DND-41 (cell line): Measurements from ENCODE around the gene MGST2.

Experiments used
- ATAC-seq: fragments of 200-7000 bp; cut with Tn5 transposase; 3 replicates; pipeline ENCODE4 v1.9.1; 2021; ENCODE audit warnings: low read depth; ENCODE audit not compliant: insufficient read depth
- DNase-seq: peaks from one replicate; pipeline ENCODE4 v3.0.0-alpha.2; 2020
- H2AFZ ChIP-seq: 2 replicates; pipeline ENCODE4 v1.6.0; 2012; ENCODE audit warnings: low read depth, low read length
- H3K27ac ChIP-seq: 2 replicates; pipeline ENCODE4 v1.5.1; 2012; ENCODE audit warnings: low read length, inconsistent platforms
- H3K27me3 ChIP-seq: fragments of 200-600 bp; sonication (generic); 2 replicates; pipeline ENCODE4 v1.6.0; 2012; ENCODE audit warnings: low read length, mild to moderate bottlenecking, inconsistent platforms; ENCODE audit not compliant: insufficient read depth, poor library complexity
- H3K36me3 ChIP-seq: 2 replicates; pipeline ENCODE4 v1.5.1; 2012; ENCODE audit warnings: low read length, inconsistent platforms; ENCODE audit not compliant: insufficient read depth
- H3K4me1 ChIP-seq: 2 replicates; pipeline ENCODE4 v1.5.1; 2012; ENCODE audit warnings: mild to moderate bottlenecking, low read length; ENCODE audit not compliant: insufficient read depth
- H3K4me2 ChIP-seq: 2 replicates; pipeline ENCODE4 v1.6.0; 2012; ENCODE audit warnings: mild to moderate bottlenecking, moderate library complexity, low read length, inconsistent platforms; ENCODE audit not compliant: insufficient read depth
- H3K4me3 ChIP-seq, 2 experiments: fragments of 200-600 bp in 1 of 2; shearing (Covaris generic) in 1 of 2; 2 replicates each; pipeline ENCODE4 v1.5.1; 2012 to 2016; ENCODE audit warnings: inconsistent platforms in 2 of 2, low read length in 2 of 2, mild to moderate bottlenecking in 2 of 2, low read depth in 1 of 2, moderate library complexity in 1 of 2
- H3K79me2 ChIP-seq: 2 replicates; pipeline ENCODE4 v1.6.0; 2012; ENCODE audit warnings: low read length, inconsistent platforms; ENCODE audit not compliant: insufficient read depth
- H3K9ac ChIP-seq: 2 replicates; pipeline ENCODE4 v1.6.0; 2012; ENCODE audit warnings: low read depth, mild to moderate bottlenecking, inconsistent platforms, low read length, moderate library complexity
- H3K9me3 ChIP-seq: 2 replicates; pipeline ENCODE4 v1.5.1; 2012; ENCODE audit warnings: low read length, moderate library complexity, mild to moderate bottlenecking, inconsistent platforms; ENCODE audit not compliant: insufficient read depth, severe bottlenecking
- H4K20me1 ChIP-seq: 2 replicates; pipeline ENCODE4 v1.6.0; 2012; ENCODE audit warnings: low read length; ENCODE audit not compliant: insufficient read depth
- EZH2 ChIP-seq: IDR thresholded peaks from 3 replicates; pipeline ENCODE4 v1.6.1; 2012; ENCODE audit warnings: borderline replicate concordance, low read depth, mild to moderate bottlenecking, moderate library complexity, low read length, inconsistent platforms; ENCODE audit not compliant: severe bottlenecking
- TF ChIP-seq, protein P1 (sequence below): IDR thresholded peaks from 2 replicates; pipeline ENCODE4 v1.5.1; 2012; ENCODE audit warnings: borderline replicate concordance, low read length, moderate library complexity, mild to moderate bottlenecking; ENCODE audit not compliant: poor library complexity, severe bottlenecking; ENCODE audit errors: extremely low read depth

The MGST2 gene

DNA sequence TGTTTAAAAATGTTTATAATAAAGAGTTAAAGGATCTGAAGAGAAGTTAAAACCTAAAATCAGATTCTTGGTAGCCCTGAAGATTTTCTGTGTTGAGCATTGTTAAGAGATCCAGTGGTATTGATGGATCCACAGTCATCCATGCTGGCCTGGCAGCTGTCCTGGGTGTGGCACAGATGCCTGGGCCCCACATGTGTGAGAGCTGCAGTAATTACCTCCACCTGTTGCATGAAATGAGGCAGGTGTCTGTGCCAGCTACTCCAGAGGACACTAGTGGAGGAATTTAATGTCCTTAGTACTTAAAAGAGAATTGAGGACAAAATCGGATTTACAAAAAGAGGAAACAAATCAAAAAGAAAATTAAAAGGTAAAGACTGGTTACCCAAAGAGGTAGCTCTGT, 44.0 kb downstream of the MGST2 start:
- no peaks in the 10 kb centered on the region for H3K79me2 ChIP-seq
- H3K36me3 ChIP-seq = no peaks in the 10 kb centered on the region
- no peak for TF ChIP-seq EZH2
- TF ChIP-seq, protein P1, sequence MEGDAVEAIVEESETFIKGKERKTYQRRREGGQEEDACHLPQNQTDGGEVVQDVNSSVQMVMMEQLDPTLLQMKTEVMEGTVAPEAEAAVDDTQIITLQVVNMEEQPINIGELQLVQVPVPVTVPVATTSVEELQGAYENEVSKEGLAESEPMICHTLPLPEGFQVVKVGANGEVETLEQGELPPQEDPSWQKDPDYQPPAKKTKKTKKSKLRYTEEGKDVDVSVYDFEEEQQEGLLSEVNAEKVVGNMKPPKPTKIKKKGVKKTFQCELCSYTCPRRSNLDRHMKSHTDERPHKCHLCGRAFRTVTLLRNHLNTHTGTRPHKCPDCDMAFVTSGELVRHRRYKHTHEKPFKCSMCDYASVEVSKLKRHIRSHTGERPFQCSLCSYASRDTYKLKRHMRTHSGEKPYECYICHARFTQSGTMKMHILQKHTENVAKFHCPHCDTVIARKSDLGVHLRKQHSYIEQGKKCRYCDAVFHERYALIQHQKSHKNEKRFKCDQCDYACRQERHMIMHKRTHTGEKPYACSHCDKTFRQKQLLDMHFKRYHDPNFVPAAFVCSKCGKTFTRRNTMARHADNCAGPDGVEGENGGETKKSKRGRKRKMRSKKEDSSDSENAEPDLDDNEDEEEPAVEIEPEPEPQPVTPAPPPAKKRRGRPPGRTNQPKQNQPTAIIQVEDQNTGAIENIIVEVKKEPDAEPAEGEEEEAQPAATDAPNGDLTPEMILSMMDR = no peak
- H3K4me1 ChIP-seq = no peaks in the 10 kb centered on the region
- no peak overlapping the region for H3K4me2 ChIP-seq
- ATAC-seq (no peak), DNase-seq (no peak)
- no peak overlapping the region for H3K4me3 ChIP-seq
- H3K9me3 ChIP-seq = no peaks in the 10 kb centered on the region
- H3K27me3 ChIP-seq = no peaks in the 10 kb centered on the region
- H2AFZ ChIP-seq = no peak overlapping the region
- no peak overlapping the region for H3K9ac ChIP-seq
- H3K27ac ChIP-seq = no peak overlapping the region
- H4K20me1 ChIP-seq = no peaks in the 10 kb centered on the region

DNA sequence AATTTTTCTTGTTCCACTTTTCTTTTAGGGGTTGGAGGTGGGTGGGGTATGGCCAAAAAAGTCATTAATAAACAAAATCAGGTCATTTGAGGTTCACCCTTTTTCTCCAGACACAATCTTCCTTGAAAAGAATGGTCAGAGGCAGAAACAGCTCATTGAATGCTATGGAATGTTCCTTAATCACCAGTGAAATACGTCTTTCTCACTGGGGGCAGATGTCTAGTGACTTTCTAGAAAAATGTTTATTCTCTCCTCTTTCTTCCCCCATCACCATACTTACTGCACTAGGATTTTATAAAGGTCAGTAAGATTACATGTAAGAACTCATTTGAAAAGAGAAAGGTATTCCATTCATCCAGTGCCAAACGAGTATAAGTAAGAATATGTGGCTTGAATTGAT, 44.5 kb downstream of the MGST2 start:
- no peak overlapping the region for H3K4me3 ChIP-seq
- DNase-seq (no peak), ATAC-seq (no peak)
- H3K9me3 ChIP-seq = no peaks in the 10 kb centered on the region
- no peaks in the 10 kb centered on the region for H3K27me3 ChIP-seq
- no peak overlapping the region for H2AFZ ChIP-seq
- no peak overlapping the region for H3K9ac ChIP-seq
- H3K4me2 ChIP-seq = no peak overlapping the region
- no peak overlapping the region for H3K27ac ChIP-seq
- no peak for TF ChIP-seq EZH2
- TF ChIP-seq, protein P1 = no peak
- no peaks in the 10 kb centered on the region for H3K79me2 ChIP-seq
- H3K36me3 ChIP-seq = no peaks in the 10 kb centered on the region
- H4K20me1 ChIP-seq = no peaks in the 10 kb centered on the region
- H3K4me1 ChIP-seq = no peaks in the 10 kb centered on the region

DNA sequence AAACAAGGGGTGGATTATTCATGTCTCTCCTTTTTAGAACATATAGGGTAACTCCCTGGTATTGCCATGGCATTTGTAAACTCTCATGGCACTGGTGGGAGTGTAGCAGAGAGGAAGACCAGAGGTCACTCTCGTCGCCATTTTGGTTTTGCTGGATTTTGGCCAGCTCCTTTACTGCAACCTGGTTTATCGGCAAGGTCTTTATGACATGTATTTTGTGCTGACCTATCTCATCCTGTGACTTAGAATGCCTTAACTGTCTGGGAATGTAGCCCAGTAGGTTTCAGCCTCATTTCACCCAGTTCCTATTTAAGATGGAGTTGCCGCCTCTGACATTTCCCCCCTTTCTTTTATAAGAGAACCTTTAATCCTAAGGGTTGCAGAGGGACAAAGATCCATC, 45.8 kb downstream of the MGST2 start:
- Histone ChIP-seq H3K36me3 (no peaks in the 10 kb centered on the region), H3K27me3 (no peaks in the 10 kb centered on the region), H3K4me1 (no peaks in the 10 kb centered on the region), H3K9ac (no peak overlapping the region), H3K79me2 (no peaks in the 10 kb centered on the region), H4K20me1 (no peaks in the 10 kb centered on the region), H3K4me2 (no peak overlapping the region), H3K4me3 (no peak overlapping the region), H2AFZ (no peak overlapping the region), H3K27ac (no peak overlapping the region), H3K9me3 (no peaks in the 10 kb centered on the region)
- ATAC-seq (no peak), DNase-seq (no peak)
- TF ChIP-seq, protein P1 = no peak
- TF ChIP-seq EZH2 = no peak

DNA sequence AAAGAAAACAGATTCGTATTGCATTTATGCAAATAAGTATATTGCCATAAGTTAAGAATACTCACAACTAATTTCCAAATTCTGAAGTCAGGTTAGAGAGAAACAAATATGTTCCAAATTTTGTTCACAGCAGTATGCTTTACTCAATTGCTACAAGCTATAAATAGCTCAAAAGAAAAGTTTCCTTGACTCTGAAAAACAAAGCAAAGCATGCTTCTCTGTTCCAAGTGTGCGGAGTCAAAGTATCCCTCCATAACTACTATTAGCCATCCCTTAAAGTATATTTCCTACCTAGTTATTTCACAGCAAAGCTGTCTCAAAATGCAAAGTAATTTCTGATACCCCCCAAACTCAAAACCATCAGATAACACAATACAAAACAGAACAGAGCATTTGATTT, 47.3 kb downstream of the MGST2 start:
- Histone ChIP-seq H3K27me3 (no peaks in the 10 kb centered on the region), H3K27ac (no peak overlapping the region), H3K9me3 (no peaks in the 10 kb centered on the region), H3K36me3 (0 out of 2 replicates have a peak, but pooled peaks cover under 1% of the 10 kb centered on the region), H3K4me3 (no peak overlapping the region), H4K20me1 (no peaks in the 10 kb centered on the region), H3K4me1 (no peaks in the 10 kb centered on the region), H3K79me2 (no peaks in the 10 kb centered on the region), H3K4me2 (no peak overlapping the region), H2AFZ (no peak overlapping the region), H3K9ac (no peak overlapping the region)
- TF ChIP-seq, protein P1 = no peak
- TF ChIP-seq EZH2 = no peak
- ATAC-seq = no peak
- no peak for DNase-seq
